Suppressor macrophage treated with lipopolysaccharide for 4 hours (primary cell): ENCODE results near the gene LRRC47.

ENCODE experiments used
- DNase-seq: peaks from one replicate; pipeline ENCODE4 v3.0.0-alpha.2; 2020

Gene LRRC47

DNA sequence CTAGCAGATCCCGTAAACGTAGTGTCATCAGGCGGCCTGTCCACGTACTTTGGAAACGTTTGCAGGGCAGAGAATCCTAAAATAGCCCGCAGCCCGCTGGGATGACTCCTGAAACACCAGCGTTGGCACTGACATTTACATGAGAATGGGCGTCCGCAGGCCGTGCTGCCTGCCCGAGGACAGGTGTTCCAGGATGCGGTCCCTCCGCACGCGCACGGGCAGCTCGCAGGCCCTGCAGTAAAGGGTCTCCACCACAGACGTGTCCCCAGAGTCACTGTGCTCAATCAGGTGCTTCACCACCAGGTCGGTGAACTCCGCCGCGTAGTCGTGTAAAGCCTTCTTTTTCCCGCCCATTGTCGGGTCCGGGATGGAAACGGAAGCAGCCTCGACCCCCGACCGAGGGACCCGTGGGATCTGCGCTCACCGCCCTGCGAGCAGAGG is 49.9 kb downstream of the LRRC47 start:
- DNase-seq: no peak

DNA sequence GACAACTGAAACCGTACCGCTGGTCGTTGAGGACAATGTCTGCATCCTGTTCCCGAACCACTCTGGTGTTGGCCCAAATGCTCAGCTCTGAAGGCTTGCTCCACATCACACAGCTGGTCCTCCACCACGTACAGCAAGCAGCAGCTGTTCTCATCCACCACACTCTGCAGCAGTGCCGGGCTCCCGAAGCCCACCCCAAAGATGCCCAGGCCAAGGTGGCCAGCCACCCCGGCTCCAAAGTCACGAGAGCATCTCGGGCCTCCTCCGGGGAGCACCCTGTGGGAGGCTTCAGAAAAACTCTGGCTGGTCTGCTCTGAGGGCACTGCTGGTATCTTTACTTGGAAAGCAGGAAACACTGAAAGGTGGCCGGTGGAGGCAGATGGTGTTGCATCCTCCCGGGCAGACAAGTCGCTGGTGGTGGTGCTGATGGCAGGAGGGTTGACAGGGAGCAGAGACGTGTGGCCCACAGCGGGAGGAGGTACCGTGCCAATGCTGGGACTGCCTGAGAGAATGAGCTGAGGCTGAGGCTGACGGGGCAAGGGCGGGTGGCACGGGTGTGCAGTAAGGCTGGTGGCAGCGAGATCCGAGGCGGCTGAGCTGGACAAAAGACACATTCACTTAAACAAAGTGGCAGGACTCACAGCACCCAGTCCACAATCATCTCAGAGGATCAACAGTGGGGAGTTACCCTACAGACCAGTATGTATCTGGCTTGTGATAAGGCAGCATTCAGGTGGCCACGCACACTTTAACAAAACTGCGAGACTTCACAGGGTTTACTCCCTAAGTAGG is 50.5 kb downstream of the LRRC47 start:
- no peak for DNase-seq

DNA sequence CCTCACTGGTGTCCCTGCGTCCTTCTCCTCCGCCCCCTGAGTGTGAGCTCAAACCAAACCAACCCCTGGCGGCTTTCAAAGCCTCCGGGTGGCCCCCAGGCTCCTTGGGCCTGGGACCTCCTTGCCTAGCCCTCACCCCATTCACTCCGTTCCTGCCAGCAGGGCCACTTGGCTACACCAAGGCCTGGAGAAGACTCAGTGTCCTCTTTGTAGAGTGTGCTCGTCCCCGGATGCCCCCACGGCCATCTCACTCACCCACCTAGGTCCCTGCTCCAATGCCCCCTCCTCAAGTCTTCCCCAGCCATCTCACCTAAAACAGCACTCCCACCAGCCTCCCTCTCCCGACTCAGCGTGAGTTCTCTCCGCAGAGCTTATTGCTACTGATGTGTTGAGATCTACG is 51.2 kb downstream of the LRRC47 start:
- no peak for DNase-seq

DNA sequence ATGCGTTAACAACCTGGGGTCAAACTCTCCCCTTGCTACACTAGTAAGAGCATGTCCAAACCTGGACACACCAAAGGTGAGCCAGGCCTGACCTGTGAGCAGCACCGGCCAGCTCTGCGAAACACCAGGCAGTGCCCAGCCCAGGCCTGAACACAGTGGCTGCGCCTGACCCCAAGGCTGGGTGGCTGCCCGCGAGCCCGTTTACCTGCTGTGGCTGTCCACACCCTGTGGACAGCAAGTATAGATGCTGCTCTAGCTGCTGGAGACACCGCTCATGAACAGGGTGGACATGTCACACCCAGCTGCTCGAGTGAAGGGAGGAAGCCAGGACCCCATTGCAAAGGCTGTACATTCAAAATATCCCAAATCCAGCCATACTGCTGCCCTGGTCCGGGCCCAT is 51.7 kb downstream of the LRRC47 start:
- no peak for DNase-seq

DNA sequence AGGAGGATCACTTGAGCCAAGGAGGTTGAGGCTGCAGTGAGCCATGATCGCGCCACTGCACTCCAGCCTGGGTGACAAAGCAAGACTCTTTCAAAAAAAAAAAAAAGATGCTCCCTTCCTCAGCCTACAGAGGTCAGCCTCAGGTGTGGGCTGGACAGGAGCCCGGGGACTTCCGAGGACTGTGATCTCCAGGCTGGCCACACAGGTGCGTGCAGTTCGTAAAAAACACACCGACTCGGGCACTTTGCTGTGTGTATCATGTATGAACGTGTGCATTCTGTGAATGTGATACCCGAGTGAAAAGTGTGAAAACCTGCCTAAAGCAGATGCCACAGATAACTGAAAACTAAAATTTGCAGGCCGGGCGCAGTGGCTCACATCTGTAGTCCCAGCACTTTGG is 52.5 kb downstream of the LRRC47 start:
- no peak for DNase-seq

DNA sequence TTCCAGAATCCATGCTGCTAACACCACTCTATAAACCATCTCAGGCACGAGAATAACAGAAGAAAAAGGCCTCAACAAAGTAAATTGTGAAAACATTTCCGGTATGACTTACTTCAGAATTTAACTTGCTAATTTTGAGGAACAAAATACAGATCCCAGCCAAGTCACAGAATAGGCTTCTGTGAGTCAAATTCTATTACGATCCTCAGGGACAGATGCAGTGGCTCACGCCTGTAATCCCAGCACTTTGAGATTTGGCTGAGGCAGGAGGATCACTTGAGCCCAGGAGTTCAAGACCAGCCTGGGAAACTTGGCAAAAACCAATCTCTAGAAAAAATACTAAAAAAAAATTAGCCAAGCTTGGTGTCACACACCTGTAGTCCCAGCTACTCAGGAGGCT is 52.9 kb downstream of the LRRC47 start:
- no peak for DNase-seq

DNA sequence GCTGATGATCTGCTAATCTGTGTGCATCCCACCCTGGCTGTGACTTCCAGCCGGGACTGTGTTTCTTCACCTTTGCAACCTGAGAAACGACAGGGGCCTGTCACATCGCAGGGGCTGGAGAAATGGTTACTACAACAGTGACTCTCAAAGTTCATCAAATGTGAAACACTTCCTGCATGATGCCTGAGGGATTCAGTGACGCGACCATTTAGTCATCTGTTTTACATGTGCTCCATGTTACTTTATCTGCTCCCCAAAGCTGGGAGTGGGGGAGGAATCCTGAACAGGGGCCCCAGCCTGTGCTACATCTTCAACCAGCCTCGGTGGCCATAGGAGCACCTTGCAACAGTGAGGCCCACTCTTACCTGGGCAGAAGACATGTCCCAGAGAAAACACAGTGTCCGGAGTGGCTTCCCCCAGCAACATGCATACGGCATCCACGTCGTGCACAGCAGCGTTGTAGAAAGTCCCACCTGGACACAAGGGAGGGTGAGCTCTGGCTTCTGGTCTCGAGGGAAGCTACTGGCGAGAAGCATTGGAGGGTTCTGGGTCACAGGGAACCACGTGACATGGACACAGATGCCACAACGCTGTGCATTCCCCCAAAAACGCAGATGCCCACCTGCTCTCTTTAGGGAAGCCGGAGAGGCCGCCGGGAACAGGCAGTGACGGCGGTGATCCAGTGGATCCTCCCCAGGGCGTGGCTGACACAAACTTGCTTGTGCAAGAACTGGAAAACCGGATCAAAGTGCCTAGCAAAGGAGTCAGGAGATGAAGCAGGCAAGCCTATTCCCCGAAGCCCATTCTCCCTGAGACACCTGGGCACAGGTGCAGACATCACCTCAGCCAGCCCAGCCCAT is 53.6 kb downstream of the LRRC47 start:
- DNase-seq: no peak

DNA sequence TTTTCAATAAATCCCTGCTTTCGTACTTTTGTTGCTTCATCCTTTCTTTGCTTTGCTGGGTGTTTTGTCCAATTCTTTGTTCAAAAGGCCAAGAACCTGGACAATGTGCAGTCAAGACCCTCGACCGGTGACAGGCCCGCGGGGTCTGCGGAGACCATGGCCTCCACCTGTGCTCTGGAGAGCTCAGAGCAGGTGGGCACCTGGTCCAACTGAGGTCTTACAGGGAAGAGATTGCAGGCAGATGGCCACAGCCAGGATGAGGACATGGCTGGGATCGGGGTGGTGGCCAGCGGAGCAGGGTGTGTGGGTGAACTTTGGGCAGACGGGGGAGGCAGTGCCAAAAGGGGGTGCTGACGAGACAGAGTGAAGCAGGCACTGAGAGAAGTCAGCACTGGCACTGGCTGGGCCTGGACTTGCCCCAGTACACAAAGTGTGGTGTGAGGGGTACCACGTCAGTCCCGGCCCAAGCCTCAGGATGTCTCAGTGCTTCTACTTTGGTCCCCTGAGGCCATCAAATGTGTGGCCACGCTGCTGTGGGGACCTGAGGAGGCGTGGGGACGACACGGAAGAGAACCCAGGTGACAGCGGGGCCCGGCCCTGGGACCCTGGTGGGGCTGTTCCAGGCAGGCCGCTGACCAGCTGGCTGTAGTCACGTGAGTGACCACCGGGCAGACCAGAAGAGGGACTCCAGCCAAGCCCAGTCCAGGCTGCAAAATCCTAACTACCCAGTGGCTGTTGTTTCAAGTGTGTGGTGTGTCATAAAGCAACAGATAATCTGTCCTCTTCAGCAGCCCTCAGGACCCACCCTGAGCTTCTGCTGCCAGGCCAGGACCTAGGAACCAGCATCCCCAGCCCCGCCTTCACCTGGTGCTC is 54.5 kb downstream of the LRRC47 start:
- no peak for DNase-seq

DNA sequence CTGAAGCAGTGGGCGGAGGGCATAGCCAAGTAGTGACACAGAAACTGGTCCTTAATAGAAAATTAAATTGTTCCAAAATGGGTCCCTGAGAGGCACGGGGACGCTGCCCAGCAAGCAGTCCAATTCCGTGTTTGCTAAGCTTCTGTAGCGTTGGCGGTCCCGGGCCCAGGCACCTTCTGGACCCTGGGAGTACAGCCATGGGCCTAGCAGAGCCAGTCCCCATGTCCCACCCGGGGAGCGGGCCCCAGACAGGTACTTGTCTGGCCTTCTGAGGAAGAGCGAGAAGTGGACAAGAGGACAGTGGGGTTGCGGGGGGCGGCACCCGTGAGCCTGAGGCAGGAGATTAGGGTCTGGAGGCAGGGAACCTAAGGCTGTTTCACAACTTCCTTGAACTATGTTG is 55.5 kb downstream of the LRRC47 start:
- no peak for DNase-seq

DNA sequence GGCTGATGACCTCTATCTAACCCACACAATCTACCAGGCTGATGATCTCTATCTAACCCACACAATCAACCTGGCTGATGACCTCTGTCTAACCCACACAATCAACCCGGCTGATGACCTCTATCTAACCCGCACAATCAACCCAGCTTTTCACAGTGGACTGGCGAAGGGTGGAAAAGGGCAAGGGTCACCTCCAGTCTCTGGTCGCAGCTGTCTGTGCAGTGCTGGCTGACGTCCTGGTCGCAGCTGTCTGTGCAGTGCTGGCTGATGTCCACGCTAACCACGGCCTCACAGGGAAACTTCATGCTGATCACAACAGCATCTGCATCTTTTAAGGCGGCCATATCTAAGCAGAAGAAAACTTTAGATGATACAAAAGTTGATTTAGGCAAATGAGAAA is 56.3 kb downstream of the LRRC47 start:
- no peak for DNase-seq

DNA sequence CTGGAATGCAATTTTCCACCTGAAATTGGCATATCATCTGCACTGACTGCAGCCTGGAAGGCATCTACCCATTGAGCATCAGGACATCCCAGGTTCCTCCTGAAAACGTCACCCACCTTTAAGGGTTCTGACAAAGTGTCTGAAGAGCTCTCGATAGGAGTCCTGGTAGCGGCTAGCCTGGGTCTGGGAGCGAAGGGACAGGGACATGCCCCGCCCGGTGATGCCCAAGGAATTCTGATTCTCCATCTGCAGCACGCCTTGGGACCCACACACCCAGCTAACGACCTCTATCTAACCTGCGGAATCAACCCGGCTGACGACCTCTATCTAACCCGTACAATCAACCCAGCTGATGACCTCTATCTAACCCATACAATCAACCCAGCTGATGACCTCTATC is 57.4 kb downstream of the LRRC47 start:
- DNase-seq: no peak

DNA sequence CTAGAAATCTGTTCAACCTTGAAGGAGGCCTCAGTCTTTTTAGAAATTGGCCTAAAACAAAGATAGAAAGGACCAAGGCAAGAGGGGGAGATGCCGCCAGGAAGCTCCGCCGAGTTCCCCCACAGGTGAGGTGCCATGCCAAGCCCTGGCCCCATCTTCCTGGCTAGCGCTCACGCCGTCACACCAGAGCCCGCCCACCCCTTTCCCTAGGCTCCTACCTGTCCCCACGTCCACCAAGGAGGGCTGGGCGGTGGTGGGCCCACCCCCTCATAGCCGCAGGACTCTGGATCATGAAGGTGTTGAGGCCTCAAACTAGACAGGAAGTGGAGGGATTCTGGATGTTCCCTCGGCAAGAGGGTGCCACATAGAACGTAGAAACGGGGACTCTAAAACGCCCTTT is 59.6 kb downstream of the LRRC47 start:
- no peak for DNase-seq

DNA sequence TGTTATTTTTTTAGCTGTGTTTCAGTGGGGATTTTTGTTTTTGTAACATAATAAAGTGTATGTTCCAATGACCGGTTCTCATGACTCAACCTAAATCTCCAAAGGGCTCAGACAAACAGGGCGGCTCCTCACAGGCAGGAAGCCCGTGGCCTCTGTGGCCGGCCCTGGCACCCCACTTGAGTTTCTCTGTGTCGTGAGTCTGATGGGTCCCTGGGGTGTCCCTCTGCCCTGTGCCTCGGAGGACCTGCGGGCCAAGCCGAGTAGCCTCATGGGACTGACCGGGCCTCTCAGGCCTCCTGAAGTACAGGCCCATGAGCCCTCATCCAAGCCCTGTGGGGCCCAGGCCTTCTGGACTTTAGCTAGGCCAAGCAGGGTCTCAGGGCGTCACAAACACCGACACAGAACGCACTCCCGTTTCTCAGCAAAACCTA is 60.2 kb downstream of the LRRC47 start:
- DNase-seq: no peak

DNA sequence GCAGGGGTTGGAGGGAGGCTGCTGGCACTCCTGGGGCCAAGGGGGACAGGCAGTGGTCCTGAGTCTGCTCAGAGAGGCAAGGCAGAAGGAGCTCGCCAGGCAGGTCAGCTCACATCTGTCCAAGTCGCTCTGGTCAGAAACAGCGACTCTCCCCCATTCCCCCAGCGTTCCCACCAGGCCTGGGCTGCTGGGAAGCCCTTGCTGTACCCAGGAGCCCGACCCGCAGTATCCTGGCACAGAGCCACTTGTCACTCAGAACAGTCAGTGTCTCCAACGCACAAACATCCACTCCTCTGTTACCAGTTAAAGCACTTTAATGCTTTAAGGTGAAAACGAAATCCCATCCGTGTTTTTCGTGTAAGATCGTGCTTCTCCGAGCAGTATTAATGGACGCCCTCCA is 60.6 kb downstream of the LRRC47 start:
- no peak for DNase-seq

DNA sequence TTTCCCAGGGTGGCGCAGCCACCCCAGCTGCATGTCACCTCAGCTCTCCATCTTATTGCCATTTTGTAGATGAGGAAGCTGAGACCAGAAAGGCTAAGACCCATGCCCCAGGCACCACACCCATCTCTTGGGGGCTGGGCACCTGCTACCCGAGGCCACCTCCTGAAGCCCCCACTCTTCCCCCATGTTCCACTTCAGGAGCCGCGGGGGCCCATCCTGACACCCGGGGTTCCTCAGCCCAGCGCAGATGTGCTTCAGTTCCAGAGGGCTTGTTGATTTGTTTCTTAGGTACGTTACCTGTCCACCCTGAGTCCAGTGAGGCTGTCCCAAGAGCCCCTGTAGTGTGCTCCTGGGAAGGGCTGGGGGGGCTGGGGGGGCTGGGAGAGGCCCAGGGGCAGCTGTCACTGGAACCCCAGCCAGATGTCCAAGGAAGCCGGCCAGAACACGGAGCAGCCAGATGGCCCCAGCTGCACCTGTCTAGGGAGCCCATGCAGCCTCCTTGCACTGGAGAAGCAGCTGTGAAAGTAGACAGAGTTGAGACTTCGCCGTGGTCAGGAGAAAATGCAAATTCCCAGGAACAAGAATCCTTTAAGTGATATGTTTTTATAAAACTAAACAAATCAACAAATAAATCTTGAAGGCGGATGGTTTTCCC is 61.1 kb downstream of the LRRC47 start:
- no peak for DNase-seq

DNA sequence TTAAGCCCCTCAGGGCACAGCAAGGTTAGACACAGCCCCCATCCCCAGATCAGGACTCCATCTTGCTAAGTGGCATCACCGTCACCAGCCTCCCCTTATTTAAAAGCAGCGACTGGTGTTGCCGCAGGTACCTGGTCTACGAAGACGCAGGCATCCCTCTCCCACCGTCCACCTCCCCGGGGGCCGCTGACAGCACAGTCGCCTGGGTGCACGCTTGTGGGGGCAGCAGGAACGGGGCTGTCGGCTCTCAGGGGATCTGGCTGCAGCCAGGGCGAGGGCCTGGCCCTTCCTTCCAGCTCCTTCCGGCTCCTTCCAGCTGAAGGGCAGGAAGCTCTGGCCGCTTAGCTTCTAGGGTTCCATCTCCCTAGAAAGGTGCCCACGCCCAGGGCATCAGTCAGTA is 61.7 kb downstream of the LRRC47 start:
- DNase-seq: no peak

DNA sequence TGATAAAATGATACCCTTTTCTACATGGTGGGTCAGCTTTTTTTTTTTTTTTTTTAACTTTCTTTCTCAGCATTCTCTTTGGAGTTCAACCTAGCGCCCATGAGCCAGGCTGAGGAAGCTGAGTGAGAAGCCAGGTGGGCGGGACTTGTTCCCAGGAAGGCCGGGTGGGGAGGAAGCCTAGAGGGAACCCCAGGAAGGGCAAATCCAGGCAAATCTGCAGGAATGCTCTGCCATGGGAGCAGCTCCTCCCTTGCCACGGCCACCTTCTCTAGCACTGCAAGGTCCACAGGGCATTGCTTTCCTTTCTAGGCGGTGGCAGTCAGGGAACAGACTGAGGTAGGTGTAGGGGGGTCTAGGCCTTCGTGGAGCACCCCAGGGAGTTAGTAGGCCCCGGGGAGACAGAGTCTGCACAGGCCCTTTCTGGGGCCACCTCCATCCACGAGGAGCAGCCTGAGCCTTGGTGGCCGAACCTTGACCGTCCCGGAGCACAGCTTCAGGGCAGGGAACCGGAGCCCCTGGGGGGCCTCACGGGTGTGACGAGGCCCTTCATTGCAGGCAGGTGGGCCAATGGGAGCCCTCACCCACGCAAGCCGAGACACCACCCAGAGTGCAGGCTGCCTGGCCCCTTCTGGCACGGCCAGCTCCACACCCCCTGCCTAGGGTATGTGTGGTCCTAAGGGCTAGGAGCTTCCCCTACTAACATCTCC is 62.3 kb downstream of the LRRC47 start:
- no peak for DNase-seq

DNA sequence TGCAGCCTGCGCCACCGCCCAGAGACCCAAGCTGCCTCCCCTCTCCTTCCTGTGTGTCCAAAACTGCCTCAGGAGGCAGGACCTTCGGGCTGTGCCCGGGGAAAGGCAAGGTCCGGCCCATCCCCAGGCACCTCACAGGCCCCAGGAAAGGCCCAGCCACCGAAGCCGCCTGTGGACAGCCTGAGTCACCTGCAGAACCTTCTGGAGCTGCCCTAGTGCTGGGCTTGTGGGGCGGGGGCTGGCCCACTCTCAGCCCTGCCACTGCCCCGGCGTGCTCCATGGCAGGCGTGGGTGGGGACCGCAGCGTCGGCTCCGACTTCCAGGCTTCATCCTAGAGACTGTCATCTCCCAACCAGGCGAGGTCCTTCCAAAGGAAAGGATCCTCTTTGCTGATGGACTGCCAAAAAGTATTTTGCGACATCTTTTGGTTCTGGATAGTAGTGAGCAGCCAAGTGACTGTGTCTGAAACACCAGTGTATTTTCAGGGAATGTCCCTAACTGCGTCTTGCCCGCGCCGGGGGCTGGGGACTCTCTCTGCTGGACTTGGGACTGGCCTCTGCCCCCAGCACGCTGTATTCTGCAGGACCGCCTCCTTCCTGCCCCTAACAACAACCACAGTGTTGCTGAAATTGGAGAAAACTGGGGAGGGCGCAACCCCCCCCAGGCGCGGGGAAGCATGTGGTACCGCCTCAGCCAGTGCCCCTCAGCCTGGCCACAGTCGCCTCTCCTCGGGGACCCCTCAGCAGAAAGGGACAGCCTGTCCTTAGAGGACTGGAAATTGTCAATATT is 63.0 kb downstream of the LRRC47 start:
- DNase-seq: no peak

DNA sequence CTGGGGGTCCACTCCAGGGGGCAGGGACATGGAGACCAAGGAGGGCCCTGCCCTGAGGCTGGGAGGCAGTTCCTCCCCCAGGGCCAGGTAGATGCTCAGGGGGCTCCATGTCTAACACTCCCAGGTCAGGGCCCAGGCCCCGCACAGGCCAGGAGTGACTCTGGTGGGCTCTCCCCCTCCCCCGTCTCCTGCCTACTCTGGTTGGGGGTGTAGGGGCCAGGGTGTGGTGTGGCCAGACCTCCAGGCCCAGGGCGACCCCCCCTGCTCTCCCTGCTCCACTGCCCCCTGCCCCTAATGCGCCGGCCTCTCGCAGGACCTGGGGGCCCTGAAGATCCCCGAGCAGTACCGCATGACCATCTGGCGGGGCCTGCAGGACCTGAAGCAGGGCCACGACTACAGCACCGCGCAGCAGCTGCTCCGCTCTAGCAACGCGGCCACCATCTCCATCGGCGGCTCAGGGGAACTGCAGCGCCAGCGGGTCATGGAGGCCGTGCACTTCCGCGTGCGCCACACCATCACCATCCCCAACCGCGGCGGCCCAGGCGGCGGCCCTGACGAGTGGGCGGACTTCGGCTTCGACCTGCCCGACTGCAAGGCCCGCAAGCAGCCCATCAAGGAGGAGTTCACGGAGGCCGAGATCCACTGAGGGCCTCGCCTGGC is 63.7 kb downstream of the LRRC47 start:
- no peak for DNase-seq

DNA sequence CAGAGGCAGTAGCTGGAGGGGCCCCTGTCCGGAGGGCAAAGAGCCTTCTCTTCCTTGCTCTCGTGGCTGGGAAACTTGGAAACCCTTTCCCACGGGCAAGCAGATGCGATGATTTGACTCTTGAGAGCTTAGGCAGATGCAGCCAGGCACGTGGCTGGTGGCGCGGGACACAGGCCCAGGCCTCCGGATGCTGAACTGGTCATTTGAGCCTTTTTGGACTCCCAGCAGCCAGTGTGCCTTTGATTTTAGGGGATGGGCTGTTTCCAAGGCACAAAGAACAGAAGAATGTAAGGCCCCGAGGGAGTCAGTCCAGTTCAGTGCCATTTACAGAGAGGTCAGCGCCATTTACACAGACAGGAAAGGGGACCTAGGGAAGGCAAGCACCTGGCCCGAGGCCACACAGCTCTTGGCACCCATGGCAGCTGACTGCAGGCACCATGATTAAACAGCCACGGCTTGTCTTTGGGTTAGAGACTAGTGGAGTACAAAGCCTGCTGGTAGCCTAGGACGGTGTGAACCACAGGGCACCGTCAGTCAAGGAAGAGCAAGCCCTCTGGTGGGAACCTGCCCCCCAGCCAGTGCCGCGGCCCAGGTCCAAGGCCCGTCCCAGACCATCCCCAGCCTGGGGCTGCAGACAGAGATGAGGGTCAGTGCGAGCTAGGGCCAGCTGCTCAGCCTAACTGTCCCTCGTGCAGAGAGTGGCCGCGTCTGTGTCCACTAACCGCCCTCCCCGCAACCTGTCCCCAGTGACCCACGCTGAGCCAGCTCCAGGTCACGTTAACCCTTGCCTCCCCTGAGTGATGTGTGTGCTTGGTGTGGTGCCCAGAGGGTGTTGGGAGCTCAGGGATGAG is 64.5 kb downstream of the LRRC47 start:
- no peak for DNase-seq
